ENCODE measurements around the gene SPNS2. TPM values are rescaled to one million over a fixed set of nuclear protein-coding genes. Genes with fewer than 3 reads are reported as not detected.

Gene SPNS2
- total RNA-seq, 2 donors from 2014 or later = 7.2 to 16.8 TPM

GRCh38 chr17:4558347-4558971 is 59.8 kb downstream of the SPNS2 start:
- no peak for DNase-seq (ENCODE audit: low spot score)

GRCh38 chr17:4559139-4559791 is 60.6 kb downstream of the SPNS2 start:
- DNase-seq (ENCODE audit: low spot score) = no peak
- H3K27ac ChIP-seq = no peak overlapping the region
- H3K4me1 ChIP-seq = peaks cover 0 to 15% of the 10 kb centered on the region in 2 donors
- no peak overlapping the region for H3K4me3 ChIP-seq
- no peaks in the 10 kb centered on the region for H3K9me3 ChIP-seq
- no peaks in the 10 kb centered on the region for H3K27me3 ChIP-seq
- H3K36me3 ChIP-seq = no peaks in the 10 kb centered on the region
- no peak for TF ChIP-seq CTCF (IDR thresholded peaks at IDR 0.05)

More at GRCh38 chr17:4558347-4558971, 59.8 kb downstream of the SPNS2 start:
- H3K4me1 ChIP-seq = peaks cover 0 to 22% of the 10 kb centered on the region in 2 donors
- no peaks in the 10 kb centered on the region for H3K27me3 ChIP-seq
- H3K36me3 ChIP-seq = no peaks in the 10 kb centered on the region
- no peak overlapping the region for H3K27ac ChIP-seq
- H3K9me3 ChIP-seq = no peaks in the 10 kb centered on the region
- no peak overlapping the region for H3K4me3 ChIP-seq
- TF ChIP-seq CTCF (IDR thresholded peaks at IDR 0.05) = no peak

GRCh38 chr17:4559966-4560365 is 61.3 kb downstream of the SPNS2 start:
- H3K36me3 ChIP-seq = no peaks in the 10 kb centered on the region
- no peaks in the 10 kb centered on the region for H3K27me3 ChIP-seq
- no peak for TF ChIP-seq CTCF (IDR thresholded peaks at IDR 0.05)
- H3K27ac ChIP-seq = no peak overlapping the region
- DNase-seq (ENCODE audit: low spot score) = no peak
- H3K4me1 ChIP-seq = peaks cover 0 to 8% of the 10 kb centered on the region in 2 donors
- H3K4me3 ChIP-seq = no peak overlapping the region
- no peaks in the 10 kb centered on the region for H3K9me3 ChIP-seq

GRCh38 chr17:4560421-4560820 is 61.7 kb downstream of the SPNS2 start, which contains the start of gene GGT6:
TSS of gene GGT6 (minus strand) at chr17:4560577. CDS start at chr17:4560521, 56 bp downstream.
- no peak for DNase-seq (ENCODE audit: low spot score)

GRCh38 chr17:4560837-4561256 is 62.2 kb downstream of the SPNS2 start:
- Histone ChIP-seq H3K4me1 (peaks cover 0 to 5% of the 10 kb centered on the region in 2 donors), H3K36me3 (no peaks in the 10 kb centered on the region), H3K27ac (no peak overlapping the region), H3K4me3 (no peak overlapping the region), H3K9me3 (no peaks in the 10 kb centered on the region), H3K27me3 (no peaks in the 10 kb centered on the region)
- no peak for DNase-seq (ENCODE audit: low spot score)
- TF ChIP-seq CTCF (IDR thresholded peaks at IDR 0.05) = no peak

More at GRCh38 chr17:4560421-4560820, 61.7 kb downstream of the SPNS2 start, which contains the start of gene GGT6:
- Histone ChIP-seq H3K4me1 (peaks cover 0 to 8% of the 10 kb centered on the region in 2 donors), H3K27me3 (no peaks in the 10 kb centered on the region), H3K36me3 (no peaks in the 10 kb centered on the region), H3K4me3 (no peak within 1 kb of the TSS), H3K9me3 (no peaks in the 10 kb centered on the region), H3K27ac (no peak within 1 kb of the TSS)
- no peak for TF ChIP-seq CTCF (IDR thresholded peaks at IDR 0.05)

Measured in right atrium auricular region (tissue), 2 donors.